GM23248 (cell line): ENCODE data around the gene SAMD1. TPM values are rescaled to one million over a fixed set of nuclear protein-coding genes. Genes with fewer than 3 reads are reported as not detected.

ENCODE experiments used
- DNase-seq: peaks from one replicate; pipeline ENCODE4 v3.0.0-alpha.2; 2015
- H2AFZ ChIP-seq: fragments of 200-600 bp; sonication (generic); 2 replicates; pipeline ENCODE4 v1.6.1; 2016; ENCODE audit warnings: antibody characterized with exemption
- H3F3A ChIP-seq: fragments of 200-600 bp; sonication (generic); 2 replicates; pipeline ENCODE4 v1.6.1; 2016; ENCODE audit warnings: mild to moderate bottlenecking, antibody characterized with exemption, mixed run types; ENCODE audit not compliant: insufficient read depth
- H3K27ac ChIP-seq: fragments of 200-600 bp; sonication (generic); 2 replicates; pipeline ENCODE4 v1.5.1; 2016; ENCODE audit warnings: mild to moderate bottlenecking
- H3K27me3 ChIP-seq: fragments of 200-600 bp; sonication (generic); replicated peaks from 2 replicates; pipeline ENCODE4 v1.6.1; 2016; ENCODE audit warnings: mild to moderate bottlenecking; ENCODE audit not compliant: insufficient read depth
- H3K36me3 ChIP-seq: fragments of 200-600 bp; sonication (generic); 2 replicates; pipeline ENCODE4 v1.6.1; 2016; ENCODE audit warnings: low read depth, mild to moderate bottlenecking
- H3K4me1 ChIP-seq: fragments of 200-600 bp; sonication (generic); 2 replicates; pipeline ENCODE4 v1.6.1; 2016; ENCODE audit warnings: mild to moderate bottlenecking; ENCODE audit not compliant: insufficient read depth
- H3K4me2 ChIP-seq: fragments of 200-600 bp; sonication (generic); one replicate; pipeline ENCODE4 v1.6.1; 2016; ENCODE audit warnings: mild to moderate bottlenecking; ENCODE audit not compliant: unreplicated experiment
- H3K4me3 ChIP-seq: fragments of 200-600 bp; sonication (generic); 2 replicates; pipeline ENCODE4 v1.5.1; 2016; ENCODE audit warnings: mild to moderate bottlenecking
- H3K79me2 ChIP-seq: fragments of 200-600 bp; sonication (generic); 2 replicates; pipeline ENCODE4 v1.6.1; 2016; ENCODE audit warnings: mild to moderate bottlenecking; ENCODE audit not compliant: insufficient read depth
- H3K9ac ChIP-seq: fragments of 200-600 bp; sonication (generic); 2 replicates; pipeline ENCODE4 v1.6.1; 2016; ENCODE audit warnings: mild to moderate bottlenecking
- H3K9me2 ChIP-seq: fragments of 200-600 bp; sonication (generic); 2 replicates; pipeline ENCODE4 v1.6.1; 2016; ENCODE audit warnings: mixed run types, mild to moderate bottlenecking, moderate library complexity; ENCODE audit not compliant: insufficient read depth
- H3K9me3 ChIP-seq: fragments of 200-600 bp; sonication (generic); one replicate; pipeline ENCODE4 v1.6.1; 2017; ENCODE audit warnings: low read depth
- H4K20me1 ChIP-seq: fragments of 200-600 bp; sonication (generic); 2 replicates; pipeline ENCODE4 v1.6.0; 2016; ENCODE audit not compliant: insufficient read depth
- EZH2 ChIP-seq: fragments of 200-600 bp; sonication (generic); IDR thresholded peaks from 2 replicates; pipeline ENCODE4 v1.6.1; 2018; ENCODE audit warnings: antibody characterized with exemption, mild to moderate bottlenecking; ENCODE audit not compliant: insufficient read depth, poor library complexity, severe bottlenecking
- EZH2phosphoT487 ChIP-seq: fragments of 200-600 bp; sonication (generic); IDR thresholded peaks from 2 replicates; pipeline ENCODE4 v1.6.1; 2018; ENCODE audit warnings: antibody characterized with exemption, moderate library complexity, mild to moderate bottlenecking, low read depth; ENCODE audit not compliant: insufficient read depth
- WGBS, 2 experiments: methylation state at CpG; one replicate each; pipeline ENCODE4 v1.1.6; 2015 to 2017; ENCODE audit warnings: low lambda C conversion rate in 2 of 2, low coverage in 1 of 2; ENCODE audit errors: missing lambda C conversion rate in 2 of 2; 5-methylcytosine and 5-hydroxymethylcytosine counted together
- in situ Hi-C: fragments of 300-500 bp; cut with MboI; formaldehyde crosslinking; loops from 2 replicates; pipeline ENCODE4 v1.15.0; 2020
- polyA plus RNA-seq: library from polyadenylated mRNA; unstranded; fragments of >200 nt; fragmentation: Nextera tagmentation; extraction: Ambion mirVana; gene quantifications from 2 replicates; pipeline ENCODE4 v1.2.1, GENCODE V29; 2016
- total RNA-seq: library from RNA; depleted of rRNA; stranded (reverse); fragments of >200 nt; shearing (Covaris generic); gene quantifications from 2 replicates; pipeline ENCODE4 v1.2.3, GENCODE V29; 2014

Gene SAMD1
- total and polyA plus RNA-seq, 2 experiments from 2014 or later: 5.7 to 50.8 TPM

- no peak for DNase-seq
- in situ Hi-C loops: no loop called here
- WGBS, 2 experiments: 28 to 36% methylated on average over 11 to 13 of the region's 15 CpGs
Observed at GRCh38 chr19:14059093-14059480, 31.5 kb downstream of the SAMD1 start.

GRCh38 chr19:14058182-14059092, 32.1 kb downstream of the SAMD1 start:
- peak overlapping the region; percentile 65 for H3K4me3 ChIP-seq
- in situ Hi-C loops: no loop called here
- no peak for DNase-seq
- no peaks in the 10 kb centered on the region for H3K9me3 ChIP-seq
- H2AFZ ChIP-seq: peak overlapping the region; percentile 76; the same call in 1 of the 2 replicates
- no peaks in the 10 kb centered on the region for H4K20me1 ChIP-seq
- peaks cover 12% of the 10 kb centered on the region; the same call in 1 of the 2 replicates for H3K27me3 ChIP-seq
- no peaks in the 10 kb centered on the region for H3K79me2 ChIP-seq
- H3K36me3 ChIP-seq: no peaks in the 10 kb centered on the region
- 20 to 24% methylated on average over 12 to 17 of the region's 17 CpGs for WGBS, 2 experiments
- no peaks in the 10 kb centered on the region for H3K4me1 ChIP-seq
- no peak overlapping the region for H3K27ac ChIP-seq
- no peak overlapping the region for H3K9ac ChIP-seq
- no peaks in the 10 kb centered on the region for H3F3A ChIP-seq
- H3K9me2 ChIP-seq: no peaks in the 10 kb centered on the region
- TF ChIP-seq EZH2 (no peak), EZH2phosphoT487 (no peak)
- H3K4me2 ChIP-seq: peak overlapping the region; percentile 65

More at GRCh38 chr19:14059093-14059480, 31.5 kb downstream of the SAMD1 start:
- Histone ChIP-seq H3K9ac (no peak overlapping the region), H3K4me3 (no peak overlapping the region), H3F3A (no peaks in the 10 kb centered on the region), H3K27ac (no peak overlapping the region), H3K27me3 (peaks cover 12% of the 10 kb centered on the region; the same call in 1 of the 2 replicates), H2AFZ (no peak overlapping the region), H3K9me3 (no peaks in the 10 kb centered on the region), H3K9me2 (no peaks in the 10 kb centered on the region), H3K79me2 (no peaks in the 10 kb centered on the region), H3K4me1 (no peaks in the 10 kb centered on the region), H3K36me3 (no peaks in the 10 kb centered on the region), H3K4me2 (no peak overlapping the region), H4K20me1 (no peaks in the 10 kb centered on the region)
- TF ChIP-seq EZH2 (no peak), EZH2phosphoT487 (no peak)

- in situ Hi-C loops: no loop called here
- no peaks in the 10 kb centered on the region for H3K4me1 ChIP-seq
- H3K4me2 ChIP-seq: peak overlapping the region; percentile 31
- H2AFZ ChIP-seq: peak overlapping the region; percentile 39; the same call in 1 of the 2 replicates
- DNase-seq: no peak
- H3F3A ChIP-seq: no peaks in the 10 kb centered on the region
- H3K9me3 ChIP-seq: no peaks in the 10 kb centered on the region
- no peaks in the 10 kb centered on the region for H4K20me1 ChIP-seq
- peaks cover 12% of the 10 kb centered on the region; the same call in 1 of the 2 replicates for H3K27me3 ChIP-seq
- peak overlapping the region; percentile 65 for H3K4me3 ChIP-seq
- H3K27ac ChIP-seq: no peak overlapping the region
- TF ChIP-seq EZH2phosphoT487 (no peak), EZH2 (no peak)
- WGBS, 2 experiments: 27 to 46% methylated on average over 10 to 18 of the region's 19 CpGs
- no peaks in the 10 kb centered on the region for H3K79me2 ChIP-seq
- H3K36me3 ChIP-seq: no peaks in the 10 kb centered on the region
- H3K9ac ChIP-seq: no peak overlapping the region
- no peaks in the 10 kb centered on the region for H3K9me2 ChIP-seq
Observed at GRCh38 chr19:14056741-14057356, 33.7 kb downstream of the SAMD1 start.

GRCh38 chr19:14056069-14056666, 34.4 kb downstream of the SAMD1 start:
- Histone ChIP-seq H3K27me3 (peaks cover 12% of the 10 kb centered on the region; the same call in 1 of the 2 replicates), H3K9me2 (no peaks in the 10 kb centered on the region), H3K36me3 (no peaks in the 10 kb centered on the region), H2AFZ (no peak overlapping the region), H3K79me2 (no peaks in the 10 kb centered on the region), H4K20me1 (no peaks in the 10 kb centered on the region), H3K4me1 (no peaks in the 10 kb centered on the region), H3K4me3 (no peak overlapping the region), H3K4me2 (no peak overlapping the region), H3K9me3 (no peaks in the 10 kb centered on the region), H3F3A (no peaks in the 10 kb centered on the region), H3K27ac (no peak overlapping the region), H3K9ac (no peak overlapping the region)
- WGBS, 2 experiments: 83 to 90% methylated on average over 10 of the region's 10 CpGs
- TF ChIP-seq EZH2: no peak
- no peak for TF ChIP-seq EZH2phosphoT487
- in situ Hi-C loops: no loop called here
- no peak for DNase-seq
